Stimulated activated CD4-positive, alpha-beta T cell treated with anti-CD3 and anti-CD28 coated beads, Interleukin-4, amount 100 ng/mL, for 24 hours (primary cell): ENCODE measurements around the gene SLC7A1.

Experiments used
- DNase-seq: peaks from one replicate; pipeline ENCODE4 v3.0.0-alpha.2; 2020

The SLC7A1 gene

DNA sequence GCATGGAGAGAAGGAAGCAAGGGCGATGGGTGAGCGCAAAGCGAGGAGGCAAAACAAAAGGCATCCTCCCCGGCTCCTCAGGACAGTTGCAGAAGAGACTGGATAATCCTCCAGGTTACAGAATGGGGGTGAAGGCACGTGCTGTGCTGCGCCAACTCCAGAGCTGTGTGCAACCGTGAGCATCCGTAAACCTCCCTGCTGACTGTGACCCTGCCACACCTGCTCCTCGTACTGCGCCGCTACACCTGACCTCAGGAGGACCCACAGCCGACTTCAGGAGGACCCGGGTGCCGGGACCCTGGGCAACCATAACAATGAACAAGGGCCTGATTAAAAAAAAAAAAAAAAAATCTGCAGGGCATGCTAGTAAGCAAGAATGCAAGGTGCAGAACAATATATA, 68.7 kb downstream of the SLC7A1 start:
- DNase-seq = no peak

DNA sequence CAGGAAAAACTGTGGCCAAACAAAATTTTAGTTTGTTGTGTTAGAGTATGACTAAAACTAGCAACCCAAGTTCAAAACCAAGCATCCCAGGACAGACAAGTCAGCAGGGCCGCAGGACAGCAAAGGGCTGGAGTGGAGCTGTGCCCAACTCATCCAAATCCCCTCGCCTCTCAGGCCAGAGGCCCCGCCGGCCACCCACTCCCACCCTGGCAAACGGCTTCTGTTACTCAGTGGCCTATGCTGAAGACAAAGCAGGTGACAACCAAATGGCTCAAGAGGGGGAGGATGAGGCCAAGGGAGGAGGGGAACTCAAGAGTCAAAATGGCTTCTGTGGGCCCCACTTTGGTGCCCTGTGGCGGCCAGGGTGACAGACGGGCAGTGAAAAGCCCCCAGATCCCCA, 69.7 kb downstream of the SLC7A1 start:
- DNase-seq = no peak

DNA sequence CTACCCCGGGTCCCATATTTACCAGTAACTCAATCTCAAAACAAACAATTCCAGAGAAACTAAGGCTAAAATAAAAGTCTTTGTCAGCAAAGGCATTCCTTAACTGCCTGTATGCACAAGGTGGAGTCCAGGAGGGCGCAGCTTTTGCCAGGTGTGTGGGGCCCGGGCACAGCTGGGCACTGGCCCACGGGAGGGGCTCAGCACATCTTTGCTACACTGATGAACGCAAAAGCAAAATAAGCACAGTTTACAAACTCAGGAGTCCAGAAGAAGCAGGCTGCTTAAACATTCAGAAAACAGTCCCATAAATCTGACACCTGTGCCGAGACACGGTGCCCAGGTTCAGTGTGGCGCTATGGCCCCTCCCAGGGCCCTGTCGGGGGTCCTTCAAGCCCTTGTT, 70.8 kb downstream of the SLC7A1 start:
- no peak for DNase-seq

DNA sequence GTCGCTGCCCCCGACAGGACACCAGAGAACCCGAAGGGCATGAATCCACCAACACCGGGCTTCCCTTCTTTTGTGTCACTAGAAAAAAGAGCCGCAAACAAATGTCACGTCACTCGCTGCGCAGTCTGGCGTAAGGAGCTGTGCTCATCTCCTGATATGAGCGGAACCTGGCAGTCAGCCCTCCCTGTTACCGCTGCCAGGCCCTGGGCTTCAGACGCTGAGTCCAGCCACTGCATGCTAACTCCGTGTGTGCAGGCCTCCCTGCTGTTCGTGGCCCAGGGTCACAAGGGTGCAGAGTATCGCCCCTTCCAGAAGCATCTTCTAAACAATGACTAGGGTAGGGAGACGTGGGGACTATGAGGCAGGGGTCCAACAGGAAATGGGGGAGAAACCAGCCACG, 71.3 kb downstream of the SLC7A1 start:
- no peak for DNase-seq

DNA sequence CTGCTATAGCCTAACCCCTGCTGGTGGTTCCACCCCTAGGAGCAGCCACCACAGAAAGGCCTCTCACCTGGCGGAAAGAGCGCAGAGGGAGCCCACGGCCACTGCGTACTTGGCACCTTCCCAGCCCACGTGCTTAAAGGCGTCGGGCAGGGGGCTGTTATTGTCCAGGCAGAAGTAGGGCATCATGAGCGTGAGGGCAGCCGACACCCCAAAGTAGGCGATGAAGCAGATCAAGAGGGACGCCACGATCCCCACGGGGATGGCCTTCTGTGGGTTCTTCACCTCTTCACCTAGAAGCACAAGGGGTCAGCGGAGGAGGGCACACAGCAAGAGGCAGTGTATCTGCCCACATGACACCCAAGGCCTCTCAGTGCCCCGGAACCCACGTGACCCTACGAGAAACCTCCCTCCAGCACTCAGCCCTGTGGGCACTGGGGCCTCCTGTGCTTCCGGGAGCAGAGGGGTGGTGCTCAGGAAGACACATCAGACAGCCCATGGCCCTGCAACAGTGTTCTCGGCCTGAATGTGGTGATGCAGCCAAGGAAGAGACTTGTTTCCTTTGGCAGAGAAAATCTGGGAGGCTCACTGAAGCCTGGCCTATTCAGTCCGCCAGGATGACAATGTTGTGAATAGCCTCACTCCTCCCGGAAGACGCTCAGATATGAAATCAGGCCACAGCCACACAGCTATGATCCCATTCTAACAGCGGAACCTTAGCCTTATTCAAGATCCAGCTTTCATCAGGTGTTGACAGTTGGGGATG, 72.1 kb downstream of the SLC7A1 start:
- no peak for DNase-seq

DNA sequence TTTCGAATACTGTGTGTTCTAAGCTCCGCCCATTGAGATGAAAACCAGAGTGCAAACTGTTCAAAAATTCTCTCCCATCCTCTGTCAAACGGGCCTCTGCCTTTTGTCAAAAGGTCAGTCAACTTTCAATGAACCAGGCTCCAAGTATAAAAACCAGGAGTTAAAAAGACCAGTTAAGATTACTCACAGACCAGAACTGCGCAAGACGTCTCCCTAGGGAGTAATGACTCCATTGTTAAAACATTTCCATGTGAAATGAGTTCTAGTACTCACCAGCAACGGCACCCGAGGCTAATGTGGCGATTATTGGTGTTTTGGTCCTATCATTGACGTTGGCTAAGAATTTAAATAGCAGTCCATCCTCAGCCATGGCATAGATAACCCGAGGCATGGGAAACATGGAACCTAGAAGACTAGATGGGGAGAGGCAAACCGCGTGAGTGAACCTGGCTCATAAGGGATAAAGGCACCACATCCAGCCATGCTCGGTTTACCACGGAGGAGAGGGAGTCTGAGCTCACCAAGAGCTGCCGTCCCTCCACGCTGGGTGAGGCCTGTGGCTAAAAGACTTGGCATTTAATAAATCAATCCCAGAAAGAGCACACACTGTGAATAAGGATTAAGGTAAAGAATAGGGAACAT, 73.3 kb downstream of the SLC7A1 start:
- DNase-seq = no peak

DNA sequence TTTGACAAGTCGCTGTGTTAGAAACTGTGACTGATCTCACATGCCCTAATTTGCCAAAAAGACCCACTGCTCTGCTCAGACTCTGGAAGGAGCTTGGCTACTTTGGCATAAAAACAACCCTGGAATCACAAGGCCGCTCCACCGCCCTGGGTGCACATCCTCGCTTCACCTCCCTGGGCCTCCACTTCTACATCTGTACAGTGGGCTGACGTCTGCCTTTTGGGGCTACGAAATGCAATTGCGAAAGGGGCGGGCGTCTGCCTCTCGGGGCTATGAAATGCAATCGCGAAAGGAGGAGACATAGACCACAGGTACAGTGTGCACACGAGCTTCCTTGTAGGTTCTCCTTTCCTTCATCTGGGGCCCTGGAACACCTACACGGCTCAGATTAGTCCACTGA, 74.2 kb downstream of the SLC7A1 start:
- no peak for DNase-seq

DNA sequence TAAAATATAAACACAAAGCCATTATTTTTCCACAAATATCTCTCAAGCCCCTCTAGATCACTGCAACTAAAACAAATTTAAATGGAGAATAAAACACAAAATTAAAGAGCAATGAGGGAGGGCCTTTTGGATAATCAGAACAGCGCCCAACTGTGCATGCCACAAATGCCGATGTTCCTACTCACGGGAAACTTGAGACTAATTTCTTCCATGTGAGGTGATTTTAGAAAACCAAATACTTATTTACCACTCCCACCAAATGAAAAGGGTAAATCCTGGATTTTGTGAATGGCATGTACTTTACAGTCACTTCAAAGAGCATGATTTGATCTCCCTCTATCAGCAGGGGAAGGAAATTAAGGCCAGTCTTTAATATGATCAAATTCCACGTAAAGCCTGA, 74.8 kb downstream of the SLC7A1 start:
- DNase-seq = no peak

DNA sequence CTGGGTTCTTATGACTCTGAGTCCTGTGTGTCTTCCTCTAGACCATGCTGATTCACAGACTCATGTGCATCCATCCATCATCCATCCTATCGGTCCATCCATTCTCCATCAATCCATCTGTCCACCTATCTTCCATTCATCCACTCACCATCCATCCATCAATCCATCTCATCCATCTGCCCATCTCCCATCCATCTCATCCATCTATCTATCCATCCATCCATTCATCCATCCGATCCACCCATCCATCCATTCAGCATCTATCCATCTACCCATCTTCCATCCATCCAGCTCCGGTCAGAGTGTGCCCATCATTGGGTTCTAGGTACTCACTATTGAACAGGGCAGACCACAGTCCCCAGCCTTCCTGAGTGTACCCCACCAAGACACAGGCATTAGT, 75.6 kb downstream of the SLC7A1 start:
- no peak for DNase-seq

DNA sequence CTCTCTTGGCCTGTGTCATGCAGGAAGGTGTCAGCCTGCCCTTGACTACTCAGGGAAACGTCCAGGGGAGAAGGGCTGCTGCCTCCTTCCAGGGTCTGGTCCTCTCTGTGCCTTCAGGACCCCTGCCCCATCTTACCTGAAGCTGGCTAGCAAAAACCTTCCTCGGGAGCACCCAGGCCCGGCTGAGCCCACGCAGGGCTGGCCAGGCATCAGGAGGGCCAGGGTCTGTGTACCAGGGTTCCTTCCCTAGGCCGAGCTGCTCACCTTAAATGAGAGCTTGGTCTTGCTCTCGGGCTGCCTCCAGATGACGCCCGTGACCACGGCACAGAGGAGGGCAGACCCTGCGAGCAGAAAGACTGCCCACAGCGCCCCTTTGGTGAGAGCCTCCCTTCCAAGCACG, 78.6 kb downstream of the SLC7A1 start:
- DNase-seq = no peak

DNA sequence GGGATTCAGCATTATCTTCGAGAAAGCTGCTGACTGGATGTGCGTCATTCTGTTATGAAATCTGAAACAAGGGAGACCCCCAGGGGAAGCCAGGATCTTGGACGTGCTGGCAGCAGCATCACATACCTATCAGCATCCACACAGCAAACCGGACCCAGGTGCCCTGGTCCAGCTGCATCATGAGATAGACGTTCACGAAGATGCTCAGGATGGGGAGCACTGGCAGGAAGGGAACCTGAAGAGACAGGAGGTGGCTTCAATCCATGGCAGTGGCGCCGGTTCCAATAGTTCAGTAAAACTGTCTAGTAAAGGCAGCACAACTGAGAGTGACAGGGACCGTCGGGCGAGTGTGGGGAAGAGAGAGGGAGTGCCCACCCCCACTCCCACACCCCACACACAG, 79.5 kb downstream of the SLC7A1 start:
- no peak for DNase-seq

DNA sequence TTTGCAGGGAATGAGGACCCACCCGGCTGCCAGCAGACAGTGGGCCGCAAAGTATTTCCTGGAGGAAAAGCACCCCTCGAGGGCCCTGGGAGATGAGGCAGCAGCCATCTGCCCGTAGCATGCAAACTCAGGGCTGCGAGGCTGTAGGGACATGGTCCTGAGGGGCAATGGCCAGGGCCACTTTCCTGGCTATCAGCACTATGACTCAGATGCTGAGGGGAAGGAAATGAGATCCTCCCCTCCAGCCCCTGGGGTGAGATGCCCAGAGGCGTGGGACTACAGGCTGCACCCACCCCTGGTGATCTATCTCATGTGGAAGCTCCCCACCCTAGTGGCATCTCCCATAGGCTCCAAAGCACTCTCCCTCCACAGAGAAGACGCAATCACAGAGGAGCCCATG, 80.1 kb downstream of the SLC7A1 start:
- no peak for DNase-seq

DNA sequence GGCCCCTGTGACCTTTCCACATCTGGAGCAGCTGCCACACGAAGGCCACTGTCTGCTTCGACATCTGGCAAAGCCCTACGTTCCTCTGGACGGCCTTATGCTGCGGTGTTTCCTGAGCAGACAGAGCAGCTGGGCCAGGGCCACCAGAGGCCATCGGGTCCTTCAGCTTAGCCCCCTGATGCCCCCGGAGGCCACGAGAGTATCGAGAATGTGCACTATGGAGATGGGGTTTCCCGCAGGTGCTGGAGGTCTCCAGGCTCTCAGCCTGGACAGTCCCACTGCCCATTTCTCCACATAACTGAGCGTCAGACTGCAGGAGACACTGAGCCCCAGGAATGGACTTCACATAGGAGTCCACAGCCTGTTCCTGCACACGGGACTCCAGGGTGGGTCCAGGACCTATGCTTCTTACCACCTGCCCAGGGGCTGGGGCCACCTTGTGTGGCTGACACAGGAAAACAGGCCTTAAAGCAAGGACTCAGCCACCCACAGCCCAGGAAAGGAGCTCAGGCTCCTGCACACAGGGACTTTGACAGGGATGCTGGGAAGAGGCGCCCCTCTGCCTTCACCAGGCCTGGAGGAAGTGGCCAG, 80.7 kb downstream of the SLC7A1 start:
- DNase-seq = no peak

DNA sequence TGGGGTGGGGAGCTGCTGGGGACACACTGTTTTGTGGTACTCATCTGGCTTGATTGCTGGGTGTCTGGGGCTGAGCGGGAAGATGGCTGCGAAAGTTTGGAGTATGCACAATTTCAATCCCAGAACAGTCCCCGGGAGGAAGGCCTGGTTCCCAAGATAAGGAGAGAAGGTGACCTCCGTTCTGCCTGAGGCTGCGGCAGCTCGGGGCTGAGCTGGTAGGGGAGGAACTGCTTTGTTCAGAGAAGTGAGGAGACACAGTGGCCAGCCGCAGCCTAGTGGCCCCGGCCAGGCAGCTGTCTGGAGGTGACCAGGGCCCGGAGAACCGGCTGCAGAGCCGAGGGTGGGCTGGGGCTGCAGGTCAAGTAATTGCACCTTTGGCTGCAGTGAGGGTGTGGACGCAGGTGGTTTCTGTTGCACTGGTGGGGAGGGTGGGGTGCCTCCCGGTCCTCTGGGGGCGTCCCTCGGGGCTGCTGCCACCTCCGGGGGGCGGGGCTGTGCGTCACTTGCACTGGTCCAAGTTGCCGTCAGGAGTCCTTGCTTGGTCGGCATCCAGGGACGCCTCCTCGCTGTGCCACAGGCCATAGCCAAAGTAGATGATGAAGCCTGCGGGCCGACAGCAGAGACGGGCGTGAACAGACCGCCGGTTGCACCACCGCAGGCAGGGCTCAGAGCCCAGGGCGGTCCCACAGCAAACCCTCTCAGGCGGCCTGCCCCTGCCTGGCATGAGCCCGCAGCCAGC, 81.3 kb downstream of the SLC7A1 start:
- no peak for DNase-seq

DNA sequence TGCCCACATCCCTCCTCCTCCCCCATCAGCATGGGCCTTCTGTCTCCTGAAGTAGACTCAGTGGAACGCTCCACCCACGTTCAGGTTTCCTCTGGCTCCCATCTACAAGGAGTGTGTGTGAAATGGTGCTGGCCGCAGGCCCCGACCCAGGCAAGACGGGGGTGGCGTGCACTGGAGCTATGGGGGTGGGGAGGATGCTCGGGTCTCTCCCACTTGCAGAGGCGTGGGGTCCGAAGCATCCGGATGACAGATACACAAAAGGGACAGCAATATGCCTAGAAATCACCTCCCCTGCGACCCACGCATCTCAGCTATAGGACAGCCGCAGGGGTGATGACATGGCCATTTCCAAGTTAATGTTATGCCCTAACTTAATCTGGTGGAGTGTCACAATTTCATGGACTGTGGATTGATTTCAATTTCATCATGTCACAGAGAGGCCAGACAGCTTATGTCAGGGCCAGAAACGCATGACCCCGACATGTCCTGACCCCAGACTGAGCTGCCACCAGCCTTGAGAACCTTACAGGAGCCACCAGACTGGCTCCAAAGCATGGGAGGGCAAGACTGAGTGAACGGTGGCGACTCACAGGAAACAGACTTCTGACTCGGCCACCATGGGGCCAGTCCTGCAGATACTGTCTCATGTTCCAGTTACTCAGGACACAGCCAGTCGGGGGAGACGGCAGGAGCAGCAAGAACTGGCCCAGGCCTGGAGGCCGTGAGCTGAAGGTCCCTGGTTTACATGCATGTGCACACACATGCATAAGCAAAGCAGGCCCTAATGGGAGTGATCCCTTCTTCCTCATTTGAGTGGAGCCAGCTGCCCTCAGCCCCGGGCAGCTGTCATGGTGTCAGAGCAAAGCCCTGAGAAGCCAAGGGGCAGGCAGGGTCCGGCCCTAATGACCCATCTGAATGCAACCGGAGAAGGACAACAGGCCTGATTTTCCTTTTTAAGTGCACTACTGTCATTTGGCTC, 82.2 kb downstream of the SLC7A1 start:
- DNase-seq = no peak

DNA sequence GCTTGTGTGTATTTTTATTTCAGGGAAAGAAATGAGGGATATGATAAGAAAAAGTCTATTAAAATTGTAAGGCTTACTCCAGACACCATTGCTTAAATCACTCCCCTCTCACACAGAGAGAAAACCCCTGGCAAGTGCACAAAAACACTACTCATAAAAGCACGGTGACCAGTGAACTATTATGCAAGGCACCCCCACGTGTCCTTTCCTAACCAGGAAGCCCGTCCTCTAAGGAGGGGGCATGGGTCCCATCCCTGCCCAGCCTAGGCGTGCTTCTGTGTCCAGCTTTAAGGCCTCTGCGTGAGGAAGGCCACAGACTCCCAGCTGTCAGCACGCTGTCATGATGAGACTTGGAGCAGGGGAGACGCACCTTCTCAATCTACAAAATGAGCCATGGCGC, 83.5 kb downstream of the SLC7A1 start:
- no peak for DNase-seq

DNA sequence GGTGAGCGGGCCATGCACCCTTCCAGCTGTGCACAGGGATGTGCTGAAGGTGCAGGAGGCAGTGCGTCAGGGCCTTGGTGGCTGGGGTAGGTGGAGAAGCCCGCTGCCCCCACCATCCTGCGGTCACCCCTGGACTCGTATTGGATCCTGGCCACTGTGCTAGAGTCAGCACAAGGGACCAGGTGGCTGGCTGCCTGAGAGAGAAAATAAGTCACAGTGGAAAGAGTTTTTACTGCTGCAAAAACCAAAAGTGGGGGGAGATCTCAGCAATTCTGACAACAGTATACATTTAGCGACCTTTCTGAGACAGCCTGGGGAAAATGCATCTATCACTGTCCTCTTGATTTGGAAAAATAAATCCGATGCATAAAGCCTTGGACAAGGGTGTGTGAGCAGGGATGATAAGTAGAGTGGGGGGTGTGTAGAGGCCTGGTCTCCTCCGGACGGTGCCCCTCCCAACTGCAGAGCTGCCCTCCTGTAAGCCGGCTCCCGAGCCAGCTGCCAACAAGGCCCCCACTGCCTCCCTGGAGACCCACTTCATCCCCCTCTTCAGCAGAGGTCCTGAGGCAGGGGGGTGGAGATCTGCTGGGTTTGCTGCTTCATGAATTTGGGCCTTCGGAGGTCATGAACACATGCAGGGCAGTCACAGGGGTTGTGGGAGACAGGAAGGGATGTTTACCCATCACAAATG, 84.2 kb downstream of the SLC7A1 start:
- DNase-seq = no peak

DNA sequence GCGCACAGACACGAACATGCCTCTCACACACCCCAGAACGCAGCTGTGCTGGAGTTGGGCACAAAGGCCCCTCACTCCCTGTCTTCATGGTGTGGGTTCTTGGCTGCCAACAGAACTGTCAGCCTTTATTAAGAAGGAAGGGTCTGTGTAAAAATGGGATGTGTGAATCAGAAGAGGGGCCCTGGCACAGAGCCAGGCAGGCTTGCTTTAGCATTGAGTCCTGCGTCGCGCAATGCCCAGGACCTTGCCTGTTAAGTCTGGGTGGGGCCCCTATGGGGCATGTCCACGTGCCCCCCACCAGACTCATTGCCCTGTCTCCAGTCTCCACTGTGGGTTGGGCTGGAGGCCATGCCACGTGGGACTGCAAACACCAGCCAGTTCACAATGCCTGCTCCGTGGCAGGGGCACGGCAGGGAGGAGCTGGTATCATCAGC, 84.8 kb downstream of the SLC7A1 start:
- DNase-seq = no peak

DNA sequence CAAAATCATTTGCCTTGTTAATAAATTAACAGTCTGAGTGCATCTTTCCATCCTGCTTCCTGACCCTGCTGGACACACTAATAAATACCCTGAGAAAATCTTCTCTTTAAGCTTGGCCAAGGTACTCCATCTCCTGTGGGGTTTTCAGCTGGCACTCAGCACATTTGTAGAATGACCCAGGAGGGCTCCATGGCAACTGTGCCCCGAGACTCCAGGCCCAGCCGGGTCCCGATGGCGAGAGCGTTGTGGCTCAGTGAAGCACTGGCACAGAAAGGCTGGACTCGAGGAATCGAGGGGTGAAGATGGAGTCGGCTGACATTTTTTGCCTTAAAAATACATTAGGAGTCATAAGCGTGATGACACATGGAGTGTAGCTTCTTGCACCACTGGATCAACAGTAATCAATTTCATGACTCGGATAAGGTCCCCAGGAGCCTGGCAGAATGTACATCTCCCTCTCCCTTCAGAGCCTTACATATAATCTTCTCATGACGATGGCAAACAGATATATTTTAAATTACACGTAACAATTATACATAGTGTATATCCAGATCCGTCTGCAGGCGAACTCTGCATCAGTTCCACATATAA, 85.4 kb downstream of the SLC7A1 start:
- no peak for DNase-seq

DNA sequence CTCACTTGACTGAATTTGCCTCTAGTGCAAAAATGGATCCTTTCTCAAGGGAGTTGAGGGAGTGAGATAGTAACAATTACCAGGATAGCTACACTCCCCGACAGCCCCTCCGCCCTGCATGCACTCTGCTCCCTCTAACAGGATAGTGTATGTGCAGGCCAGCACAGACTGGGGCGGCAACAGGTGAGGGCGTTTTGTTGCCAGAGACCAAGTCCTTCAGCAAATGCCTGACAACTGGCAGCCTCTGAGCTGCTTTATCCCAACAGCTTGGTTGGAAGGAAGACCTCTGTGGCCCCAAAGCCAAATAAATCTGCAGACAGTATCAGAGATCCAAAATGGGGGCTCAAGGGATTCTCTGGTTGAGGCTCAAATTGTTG, 86.6 kb downstream of the SLC7A1 start:
- DNase-seq = no peak

DNA sequence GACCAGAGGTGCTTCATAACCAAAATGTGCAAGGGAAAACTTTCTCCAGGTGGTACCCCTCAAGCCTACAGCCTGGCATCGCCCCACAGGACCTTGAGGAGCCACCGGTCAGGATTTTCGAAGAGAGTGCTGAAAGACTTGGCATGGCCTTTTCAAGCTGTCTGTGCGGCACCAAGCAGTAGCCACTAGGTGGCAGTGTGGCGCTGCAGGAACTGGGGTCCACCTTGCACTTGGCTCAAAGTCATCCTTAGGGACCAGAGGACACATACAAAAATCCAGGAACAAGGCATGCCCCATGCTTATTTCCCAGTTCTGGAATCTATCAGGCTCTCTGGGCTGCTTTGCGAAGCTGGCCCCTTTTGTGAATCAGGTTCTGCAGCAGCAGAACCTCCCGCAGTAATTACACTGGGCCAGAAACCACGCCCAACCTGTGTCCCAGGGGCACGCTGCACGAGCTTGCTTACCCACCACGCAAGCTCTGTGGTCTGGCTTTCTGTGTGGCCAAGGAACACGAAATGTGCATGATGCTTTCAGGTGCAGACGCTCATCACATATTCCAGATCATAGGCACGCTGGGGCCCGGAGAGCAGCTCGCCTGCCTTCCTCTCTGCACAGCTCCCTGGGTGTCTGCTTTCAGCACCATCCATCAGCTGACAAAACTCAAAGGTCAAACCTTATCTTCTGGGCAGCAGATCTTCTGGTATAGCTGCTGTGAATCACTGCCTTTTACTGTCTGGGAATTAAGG, 87.2 kb downstream of the SLC7A1 start:
- DNase-seq = peak; percentile 76
